ENCODE data around the gene CAMK2D.
A peak's percentile ranks its signal among the peaks of the same experiment; 100 is the strongest.

The CAMK2D gene

GRCh38 chr4:113783701-113784100 lies 22.2 kb upstream of the CAMK2D start:
- H3K27ac ChIP-seq (ENCODE audit: low read length): no peak overlapping the region
- H3K79me2 ChIP-seq (ENCODE audit: insufficient read depth, low read length): no peaks in the 10 kb centered on the region
- no peaks in the 10 kb centered on the region for H3K4me1 ChIP-seq (ENCODE audit: insufficient read depth, low read length)
- no peaks in the 10 kb centered on the region for H3K9me3 ChIP-seq (ENCODE audit: insufficient read depth, low read length, severe bottlenecking)
- H3K4me3 ChIP-seq (ENCODE audit: low read depth in 1 of 2, low read length in 2 of 2): no peak overlapping the region
- H4K20me1 ChIP-seq (ENCODE audit: insufficient read depth, low read length): no peaks in the 10 kb centered on the region
- ATAC-seq (ENCODE audit: insufficient read depth, low read depth) (no peak), DNase-seq (no peak)
- TF ChIP-seq CTCF (IDR thresholded peaks at IDR 0.05; ENCODE audit: borderline replicate concordance, extremely low read depth, low read length, poor library complexity, severe bottlenecking) (no peak), EZH2 (IDR thresholded peaks at IDR 0.05; ENCODE audit: borderline replicate concordance, low read depth, low read length, severe bottlenecking) (no peak)
- no peaks in the 10 kb centered on the region for H3K27me3 ChIP-seq (ENCODE audit: insufficient read depth, low read length, poor library complexity)
- no peak overlapping the region for H2AFZ ChIP-seq (ENCODE audit: low read depth, low read length)
- no peak overlapping the region for H3K4me2 ChIP-seq (ENCODE audit: insufficient read depth, low read length)
- no peaks in the 10 kb centered on the region for H3K36me3 ChIP-seq (ENCODE audit: insufficient read depth, low read length)
- no peak overlapping the region for H3K9ac ChIP-seq (ENCODE audit: low read depth, low read length)

DNA sequence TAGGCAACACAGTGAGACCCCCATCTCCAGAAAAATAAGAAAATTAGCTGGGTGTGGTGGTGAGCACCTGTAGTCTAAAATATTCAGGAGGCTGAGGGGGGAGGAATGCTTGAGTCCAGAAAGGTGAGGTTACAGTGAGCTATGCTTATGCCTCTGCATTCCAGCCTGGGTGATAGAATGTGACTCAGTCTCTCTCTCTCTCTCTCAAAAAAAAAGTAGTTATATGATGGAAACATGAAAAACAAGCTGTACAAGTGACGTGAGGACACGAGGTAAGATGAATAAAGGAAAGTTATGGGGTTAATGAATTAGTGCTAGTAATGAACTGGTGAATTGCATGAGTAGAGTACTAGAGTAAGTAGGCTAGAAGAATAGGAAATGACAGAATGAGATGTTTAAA lies 21.8 kb upstream of the CAMK2D start:
- H3K9ac ChIP-seq (ENCODE audit: low read depth, low read length): no peak overlapping the region
- H3K9me3 ChIP-seq (ENCODE audit: insufficient read depth, low read length, severe bottlenecking): no peaks in the 10 kb centered on the region
- no peaks in the 10 kb centered on the region for H3K4me1 ChIP-seq (ENCODE audit: insufficient read depth, low read length)
- no peaks in the 10 kb centered on the region for H3K79me2 ChIP-seq (ENCODE audit: insufficient read depth, low read length)
- no peaks in the 10 kb centered on the region for H3K27me3 ChIP-seq (ENCODE audit: insufficient read depth, low read length, poor library complexity)
- no peaks in the 10 kb centered on the region for H3K36me3 ChIP-seq (ENCODE audit: insufficient read depth, low read length)
- TF ChIP-seq EZH2 (IDR thresholded peaks at IDR 0.05; ENCODE audit: borderline replicate concordance, low read depth, low read length, severe bottlenecking): no peak
- TF ChIP-seq CTCF (IDR thresholded peaks at IDR 0.05; ENCODE audit: borderline replicate concordance, extremely low read depth, low read length, poor library complexity, severe bottlenecking): no peak
- ATAC-seq (ENCODE audit: insufficient read depth, low read depth) (no peak), DNase-seq (no peak)
- H2AFZ ChIP-seq (ENCODE audit: low read depth, low read length): no peak overlapping the region
- H4K20me1 ChIP-seq (ENCODE audit: insufficient read depth, low read length): no peaks in the 10 kb centered on the region
- no peak overlapping the region for H3K4me3 ChIP-seq (ENCODE audit: low read depth in 1 of 2, low read length in 2 of 2)
- H3K27ac ChIP-seq (ENCODE audit: low read length): no peak overlapping the region
- H3K4me2 ChIP-seq (ENCODE audit: insufficient read depth, low read length): no peak overlapping the region

DNA sequence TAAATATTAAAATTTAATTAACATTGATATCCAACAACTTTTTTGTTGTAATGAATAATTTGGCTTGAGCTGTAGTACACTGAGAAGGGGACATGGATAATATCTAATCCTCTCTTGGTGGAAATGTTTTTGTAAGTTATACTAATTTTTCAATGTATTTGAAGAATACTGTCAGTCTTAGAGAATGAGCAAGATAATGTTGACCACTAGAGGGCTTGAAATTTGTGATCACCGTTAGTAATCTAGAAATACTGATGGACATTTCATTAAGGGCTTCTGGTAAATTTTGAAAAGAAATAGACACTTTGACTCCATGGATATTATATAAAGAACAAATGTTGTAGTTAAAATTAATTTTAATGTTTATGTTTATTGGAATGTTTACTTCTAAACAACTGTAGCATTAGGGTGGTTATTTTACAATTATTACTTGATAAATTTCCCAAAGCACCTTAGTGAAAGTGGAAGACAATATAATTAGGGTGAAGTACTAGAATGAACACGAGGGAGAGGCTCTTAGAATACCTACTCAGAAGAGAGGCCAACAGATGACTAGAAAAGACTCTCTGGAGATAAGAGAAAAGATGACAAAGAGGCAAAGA lies 20.0 kb upstream of the CAMK2D start:
- H3K9ac ChIP-seq (ENCODE audit: low read depth, low read length): no peak overlapping the region
- no peaks in the 10 kb centered on the region for H3K9me3 ChIP-seq (ENCODE audit: insufficient read depth, low read length, severe bottlenecking)
- no peak overlapping the region for H3K27ac ChIP-seq (ENCODE audit: low read length)
- no peaks in the 10 kb centered on the region for H3K79me2 ChIP-seq (ENCODE audit: insufficient read depth, low read length)
- DNase-seq: no peak
- 0 out of 3 replicates have a peak, but pooled peaks have one; percentile 42 for ATAC-seq (ENCODE audit: insufficient read depth, low read depth)
- no peak overlapping the region for H3K4me3 ChIP-seq (ENCODE audit: low read depth in 1 of 2, low read length in 2 of 2)
- H3K4me2 ChIP-seq (ENCODE audit: insufficient read depth, low read length): no peak overlapping the region
- H2AFZ ChIP-seq (ENCODE audit: low read depth, low read length): no peak overlapping the region
- H4K20me1 ChIP-seq (ENCODE audit: insufficient read depth, low read length): no peaks in the 10 kb centered on the region
- H3K4me1 ChIP-seq (ENCODE audit: insufficient read depth, low read length): no peaks in the 10 kb centered on the region
- peaks cover 3% of the 10 kb centered on the region for H3K27me3 ChIP-seq (ENCODE audit: insufficient read depth, low read length, poor library complexity)
- no peaks in the 10 kb centered on the region for H3K36me3 ChIP-seq (ENCODE audit: insufficient read depth, low read length)
- TF ChIP-seq EZH2 (IDR thresholded peaks at IDR 0.05; ENCODE audit: borderline replicate concordance, low read depth, low read length, severe bottlenecking): no peak
- peak; percentile 55 for TF ChIP-seq CTCF (IDR thresholded peaks at IDR 0.05; ENCODE audit: borderline replicate concordance, extremely low read depth, low read length, poor library complexity, severe bottlenecking)

Measured in DND-41 (cell line).